Body of pancreas (tissue), 4 donors: Measurements from ENCODE around the gene UBE2E1. TPM values are rescaled to one million over a fixed set of nuclear protein-coding genes. Genes with fewer than 3 reads are reported as not detected.
"Not testable (repeated sequence)": the region's sequence is repeated elsewhere in the genome, so short reads cannot be mapped to it uniquely, and the experiment has no call there.

Experiments
- ATAC-seq: fragments of 150-250 bp; one replicate; pipeline ENCODE4 v1.9.1; 2016
- DNase-seq, 4 donors: peaks; one replicate each; pipeline ENCODE4 v3.0.0-alpha.2; 2019
- H3K27ac ChIP-seq, 4 donors: fragments of 200-600 bp; sonication (generic); 1 replicate in 3 of 4; 2 replicates in 1 of 4; pipeline versions ENCODE4 v1.5.1 to v1.6.1; 2016 to 2019; ENCODE audit warnings: mild to moderate bottlenecking in 1 of 4, mixed read lengths in 1 of 4, moderate library complexity in 1 of 4
- H3K27me3 ChIP-seq, 2 donors: fragments of 200-600 bp; sonication (generic); one replicate each; pipeline ENCODE4 v1.6.0; 2016; ENCODE audit warnings: mild to moderate bottlenecking in 1 of 2
- H3K36me3 ChIP-seq, 2 donors: fragments of 200-600 bp; sonication (generic); replicated peaks in 1 of 2; 2 replicates each; pipeline ENCODE4 v1.5.1; 2016; ENCODE audit warnings: low read depth in 2 of 2; ENCODE audit not compliant: insufficient read depth in 1 of 2
- H3K4me1 ChIP-seq: fragments of 200-600 bp; sonication (generic); one replicate; pipeline ENCODE4 v1.6.0; 2016
- H3K4me3 ChIP-seq, 2 donors: fragments of 200-600 bp; sonication (generic); 1 replicate in 1 of 2; 2 replicates in 1 of 2; pipeline ENCODE4 v1.5.1; 2016 to 2019
- H3K9me3 ChIP-seq, 3 donors: fragments of 200-600 bp; sonication (generic); 1 replicate in 2 of 3; 2 replicates in 1 of 3; pipeline ENCODE4 v1.5.1; 2016
- CTCF ChIP-seq, 7 experiments: fragments of 450-650 bp in 4 of 7; fragments of 200-600 bp in 3 of 7; sonication (generic) in 3 of 7; IDR thresholded peaks; one replicate each; pipeline ENCODE4 v1.5.1; 2016 to 2019; ENCODE audit warnings: antibody characterized with exemption in 7 of 7
- POLR2A ChIP-seq, 3 donors: fragments of 450-650 bp; IDR thresholded peaks; one replicate each; pipeline ENCODE4 v1.6.1; 2016; ENCODE audit warnings: antibody characterized with exemption in 3 of 3, mild to moderate bottlenecking in 2 of 3
- WGBS, 2 donors: methylation state at CpG; one replicate each; pipeline ENCODE4 v1.1.5; 2017; 5-methylcytosine and 5-hydroxymethylcytosine counted together
- intact Hi-C: fragments of 100-400 bp; cut with DNase I; formaldehyde crosslinking; loops from one replicate; pipeline ENCODE4 v1.15.1; 2023
- total RNA-seq, 2 donors: library from RNA; depleted of rRNA; stranded (reverse); fragments of >200 nt; gene quantifications; one replicate each; pipeline ENCODE4 v1.1.0, GENCODE V29; 2016

The UBE2E1 gene
- total RNA-seq, 2 donors from 2014 or later: 21.1 to 30.9 TPM

DNA sequence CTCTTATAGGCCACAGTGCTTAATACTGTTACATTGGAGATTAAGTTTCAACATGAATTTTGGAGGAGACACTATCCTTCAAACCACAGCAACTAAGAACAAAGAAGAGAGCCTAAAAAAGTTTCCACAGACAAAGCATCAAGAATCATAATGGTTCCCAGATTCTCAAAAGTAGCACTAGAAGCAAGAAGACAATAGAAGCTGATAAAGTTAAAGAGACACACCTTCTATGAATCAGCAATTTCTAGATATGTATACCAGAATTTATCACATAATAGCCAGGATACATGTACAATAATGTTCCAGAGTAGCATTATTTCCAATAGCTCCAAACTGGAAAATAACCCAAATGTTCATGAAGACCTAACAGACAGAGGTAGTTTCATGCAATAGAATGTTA is 98.8 kb downstream of the UBE2E1 start:
- Histone ChIP-seq H3K9me3 (no peaks in the 10 kb centered on the region), H3K4me1 (no peaks in the 10 kb centered on the region), H3K4me3 (no peak overlapping the region), H3K27me3 (no peaks in the 10 kb centered on the region), H3K27ac (no peak overlapping the region), H3K36me3 (peaks cover 0 to 2% of the 10 kb centered on the region in 2 donors)
- intact Hi-C loops: no loop called here
- no peak for TF ChIP-seq POLR2A (IDR thresholded peaks at IDR 0.05)
- no peak for TF ChIP-seq CTCF (IDR thresholded peaks at IDR 0.05)
- DNase-seq: no peak
- ATAC-seq: no peak

GRCh38 chr3:23909341-23909740 is 103.6 kb downstream of the UBE2E1 start:
- Histone ChIP-seq H3K4me3 (no peak overlapping the region), H3K9me3 (no peaks in the 10 kb centered on the region), H3K36me3 (peaks cover 0 to 2% of the 10 kb centered on the region in 2 donors), H3K4me1 (peaks cover 7% of the 10 kb centered on the region), H3K27me3 (no peaks in the 10 kb centered on the region), H3K27ac (no peak overlapping the region)
- WGBS, 2 donors: 84 to 88% methylated on average over 7 of the region's 7 CpGs
- intact Hi-C loops: no loop called here
- no peak for DNase-seq
- TF ChIP-seq CTCF (IDR thresholded peaks at IDR 0.05) (no peak), POLR2A (IDR thresholded peaks at IDR 0.05) (no peak)
- ATAC-seq: no peak

GRCh38 chr3:23911397-23911796 is 105.6 kb downstream of the UBE2E1 start:
- peaks cover 19% of the 10 kb centered on the region for H3K4me1 ChIP-seq
- H3K4me3 ChIP-seq: no peak overlapping the region
- ATAC-seq (no peak), DNase-seq (no peak)
- no peak for TF ChIP-seq POLR2A (IDR thresholded peaks at IDR 0.05)
- H3K27ac ChIP-seq: no peak overlapping the region
- no peaks in the 10 kb centered on the region for H3K27me3 ChIP-seq
- no peaks in the 10 kb centered on the region for H3K9me3 ChIP-seq
- intact Hi-C loops: no loop called here
- peaks cover 0 to 2% of the 10 kb centered on the region in 2 donors for H3K36me3 ChIP-seq
- WGBS, 2 donors: 97 to 99% methylated on average over 2 of the region's 2 CpGs

DNA sequence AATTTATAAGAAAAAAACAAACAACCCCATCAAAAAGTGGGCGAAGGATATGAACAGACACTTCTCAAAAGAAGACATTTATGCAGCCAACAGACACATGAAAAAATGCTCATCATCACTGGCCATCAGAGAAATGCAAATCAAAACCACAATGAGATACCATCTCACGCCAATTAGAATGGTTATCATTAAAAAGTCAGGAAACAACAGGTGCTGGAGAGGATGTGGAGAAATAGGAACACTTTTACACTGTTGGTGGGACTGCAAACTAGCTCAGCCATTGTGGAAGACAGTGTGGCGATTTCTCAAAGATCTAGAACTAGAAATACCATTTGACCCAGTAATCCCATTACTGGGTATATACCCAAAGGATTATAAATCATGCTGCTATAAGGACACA is 106.6 kb downstream of the UBE2E1 start:
- intact Hi-C loops, H3K36me3 ChIP-seq, H3K27ac ChIP-seq, H3K27me3 ChIP-seq, H3K4me3 ChIP-seq, ATAC-seq, DNase-seq, H3K9me3 ChIP-seq: not testable (repeated sequence)
- peaks cover 19% of the 10 kb centered on the region for H3K4me1 ChIP-seq
- 96 to 98% methylated on average over 3 of the region's 3 CpGs for WGBS, 2 donors

DNA sequence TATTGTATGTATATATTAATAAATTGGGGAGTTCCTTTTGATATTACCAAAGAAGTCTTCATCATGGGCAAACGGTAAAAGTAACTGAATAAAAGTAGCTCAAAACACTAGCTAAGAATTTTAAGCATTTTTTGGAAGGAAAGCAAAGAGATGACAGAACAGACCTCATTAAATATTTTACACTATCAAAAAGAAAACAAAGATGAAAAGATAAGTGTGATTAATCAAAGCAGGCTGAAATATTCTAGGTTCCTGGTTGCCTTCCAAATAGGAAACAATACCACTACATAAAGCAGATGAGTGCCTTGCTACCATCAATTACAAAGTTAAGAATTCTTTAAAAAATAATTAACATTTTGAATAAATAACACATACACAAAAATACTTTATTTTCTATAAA is 107.4 kb downstream of the UBE2E1 start:
- Histone ChIP-seq H3K27me3 (no peaks in the 10 kb centered on the region), H3K36me3 (peaks cover 0 to 2% of the 10 kb centered on the region in 2 donors), H3K9me3 (no peaks in the 10 kb centered on the region), H3K4me3 (no peak overlapping the region), H3K4me1 (peaks cover 23% of the 10 kb centered on the region), H3K27ac (no peak overlapping the region)
- no peak for ATAC-seq
- intact Hi-C loops: no loop called here
- WGBS, 2 donors: 68 to 73% methylated on average over 1 of the region's 1 CpG
- no peak for DNase-seq
- TF ChIP-seq POLR2A (IDR thresholded peaks at IDR 0.05) (no peak), CTCF (IDR thresholded peaks at IDR 0.05) (no peak)

- Histone ChIP-seq H3K36me3 (peaks cover 0 to 3% of the 10 kb centered on the region in 2 donors), H3K27me3 (no peaks in the 10 kb centered on the region), H3K27ac (no peak overlapping the region), H3K4me1 (peaks cover 32% of the 10 kb centered on the region), H3K4me3 (no peak overlapping the region), H3K9me3 (no peaks in the 10 kb centered on the region)
- intact Hi-C loops: no loop called here
- TF ChIP-seq CTCF (IDR thresholded peaks at IDR 0.05) (no peak), POLR2A (IDR thresholded peaks at IDR 0.05) (no peak)
- ATAC-seq: no peak
- DNase-seq: no peak
- WGBS, 2 donors: 46% methylated on average over 3 of the region's 3 CpGs
These were observed 108.4 kb downstream of the UBE2E1 start for GRCh38 chr3:23913873-23914743.
